Stomach (tissue), 9 donors: ENCODE data around the gene SELENOM. TPM values are rescaled to one million over a fixed set of nuclear protein-coding genes. Genes with fewer than 3 reads are reported as not detected.
A peak's percentile ranks its signal among the peaks of the same experiment; 100 is the strongest.

Source experiments
- DNase-seq, 2 donors: peaks; one replicate each; pipeline versions ENCODE4 v3.0.0 to v3.0.0-alpha.2; 2013 to 2019
- H3K27ac ChIP-seq, 5 donors: fragments of 200-600 bp in 4 of 5; sonication (generic) in 4 of 5; one replicate each; pipeline ENCODE4 v1.5.1; 2013 to 2019; ENCODE audit warnings: mild to moderate bottlenecking in 1 of 5, moderate library complexity in 1 of 5
- H3K27me3 ChIP-seq, 3 donors: fragments of 200-600 bp; sonication (generic); one replicate each; pipeline ENCODE4 v1.5.1; 2017 to 2019; ENCODE audit warnings: mixed run types in 1 of 3
- H3K36me3 ChIP-seq, 4 donors: fragments of 200-600 bp; sonication (generic); 1 replicate in 3 of 4; 2 replicates in 1 of 4; pipeline ENCODE4 v1.5.1; 2016 to 2019
- H3K4me1 ChIP-seq, 4 donors: fragments of 200-600 bp; sonication (generic); one replicate each; pipeline ENCODE4 v1.5.1; 2016 to 2019
- H3K4me3 ChIP-seq, 4 donors: fragments of 200-600 bp; sonication (generic) in 3 of 4; one replicate each; pipeline ENCODE4 v1.5.1; 2016 to 2019; ENCODE audit warnings: mild to moderate bottlenecking in 1 of 4
- H3K9me3 ChIP-seq, 4 donors: fragments of 200-600 bp; sonication (generic); one replicate each; pipeline ENCODE4 v1.5.1; 2016 to 2019
- EP300 ChIP-seq: sonication (generic); formaldehyde crosslinking; IDR thresholded peaks from one replicate; pipeline ENCODE4 v1.6.1; 2017; ENCODE audit warnings: antibody characterized with exemption
- POLR2A ChIP-seq, 4 donors: fragments of 450-650 bp; IDR thresholded peaks; one replicate each; pipeline ENCODE4 v1.6.1; 2016; ENCODE audit warnings: antibody characterized with exemption in 4 of 4, control low read depth in 2 of 4, mild to moderate bottlenecking in 1 of 4, moderate library complexity in 1 of 4
- POLR2AphosphoS5 ChIP-seq, 3 donors: sonication (generic); formaldehyde crosslinking; IDR thresholded peaks; one replicate each; pipeline ENCODE4 v1.6.1; 2016; ENCODE audit warnings: antibody characterized with exemption in 3 of 3
- WGBS, 5 donors: extraction: QIAGEN DNeasy Blood & Tissue Kit in 3 of 5; methylation state at CpG; one replicate each; pipeline versions ENCODE4 v1.1.5 to v1.1.7; 2013 to 2018; 5-methylcytosine and 5-hydroxymethylcytosine counted together
- intact Hi-C: fragments of 100-400 bp; cut with DNase I; formaldehyde crosslinking; loops from one replicate; pipeline ENCODE4 v1.15.1; 2023; ENCODE audit warnings: low total_unique reads
- polyA plus RNA-seq, 3 donors: library from polyadenylated mRNA; stranded (reverse); fragments of 200-250 nt; gene quantifications; one replicate each; pipeline ENCODE4 v1.2.3, GENCODE V29; 2013
- total RNA-seq, 5 donors: library from RNA; depleted of rRNA; stranded (reverse); fragments of >200 nt; gene quantifications; one replicate each; pipeline versions ENCODE4 v1.1.0 to v1.2.3, GENCODE V29; 2014 to 2016
- TF ChIP-seq, protein P1 (sequence below), 7 experiments: fragments of 450-650 bp in 4 of 7; fragments of 200-600 bp in 3 of 7; sonication (generic) in 3 of 7; IDR thresholded peaks; one replicate each; pipeline ENCODE4 v1.5.1; 2016 to 2019; ENCODE audit warnings: antibody characterized with exemption in 7 of 7, control low read depth in 2 of 7, mild to moderate bottlenecking in 1 of 7
- donor health status: healthy with polysubstance abuse.
- donor health status: Bipolar disorder and iron deficiency.
- donor health status: healthy.

SELENOM gene
- total and polyA plus RNA-seq, 8 donors: 59.8 to 1,443 (median 377) TPM

DNA sequence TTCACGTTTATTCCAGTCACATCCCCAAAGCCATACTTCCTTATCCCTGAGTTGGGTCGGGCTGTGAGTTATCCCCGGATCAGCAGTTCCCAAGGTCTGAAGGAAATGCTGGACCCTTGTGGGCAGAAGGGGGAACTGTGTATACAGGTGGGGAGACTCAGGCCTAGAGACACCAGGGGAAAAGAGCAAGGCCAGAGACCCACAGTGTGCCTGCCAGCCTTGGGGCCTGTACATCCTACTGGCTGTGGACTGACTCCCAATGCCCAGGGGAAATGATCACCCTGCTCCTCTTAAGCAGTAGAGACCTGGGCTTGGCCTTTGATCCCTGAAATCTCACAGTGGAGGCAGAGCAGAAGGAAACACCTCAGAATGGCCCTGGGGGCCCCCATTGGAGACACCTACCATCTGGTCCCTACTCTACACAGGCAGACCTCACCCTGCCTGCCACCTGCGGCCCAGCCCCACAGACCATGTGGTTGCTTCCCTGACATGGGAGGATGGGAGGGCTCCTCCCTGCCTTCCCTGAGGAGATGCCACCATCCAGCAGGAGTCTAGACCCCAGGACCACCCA, 1.3 kb downstream of the SELENOM start:
- H3K4me1 ChIP-seq: peaks cover 13 to 68% (median 55%) of the 10 kb centered on the region in 4 donors
- peak overlapping the region; percentile 58 to 87 (median 68) for H3K4me3 ChIP-seq
- H3K9me3 ChIP-seq: no peaks in the 10 kb centered on the region
- DNase-seq: no peak
- H3K27me3 ChIP-seq: no peaks in the 10 kb centered on the region
- WGBS, 5 donors: 30 to 52% (median 43%) methylated on average over 4 of the region's 4 CpGs
- TF ChIP-seq POLR2AphosphoS5 (IDR thresholded peaks at IDR 0.05) (no peak), EP300 (no peak), POLR2A (IDR thresholded peaks at IDR 0.05) (no peak)
- TF ChIP-seq, protein P1, sequence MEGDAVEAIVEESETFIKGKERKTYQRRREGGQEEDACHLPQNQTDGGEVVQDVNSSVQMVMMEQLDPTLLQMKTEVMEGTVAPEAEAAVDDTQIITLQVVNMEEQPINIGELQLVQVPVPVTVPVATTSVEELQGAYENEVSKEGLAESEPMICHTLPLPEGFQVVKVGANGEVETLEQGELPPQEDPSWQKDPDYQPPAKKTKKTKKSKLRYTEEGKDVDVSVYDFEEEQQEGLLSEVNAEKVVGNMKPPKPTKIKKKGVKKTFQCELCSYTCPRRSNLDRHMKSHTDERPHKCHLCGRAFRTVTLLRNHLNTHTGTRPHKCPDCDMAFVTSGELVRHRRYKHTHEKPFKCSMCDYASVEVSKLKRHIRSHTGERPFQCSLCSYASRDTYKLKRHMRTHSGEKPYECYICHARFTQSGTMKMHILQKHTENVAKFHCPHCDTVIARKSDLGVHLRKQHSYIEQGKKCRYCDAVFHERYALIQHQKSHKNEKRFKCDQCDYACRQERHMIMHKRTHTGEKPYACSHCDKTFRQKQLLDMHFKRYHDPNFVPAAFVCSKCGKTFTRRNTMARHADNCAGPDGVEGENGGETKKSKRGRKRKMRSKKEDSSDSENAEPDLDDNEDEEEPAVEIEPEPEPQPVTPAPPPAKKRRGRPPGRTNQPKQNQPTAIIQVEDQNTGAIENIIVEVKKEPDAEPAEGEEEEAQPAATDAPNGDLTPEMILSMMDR (IDR thresholded peaks at IDR 0.05): no peak
- intact Hi-C loops: no loop called here
- H3K27ac ChIP-seq: peak overlapping the region; percentile 92 to 98 (median 96)
- H3K36me3 ChIP-seq: peaks cover 14 to 38% (median 29%) of the 10 kb centered on the region in 4 donors

DNA sequence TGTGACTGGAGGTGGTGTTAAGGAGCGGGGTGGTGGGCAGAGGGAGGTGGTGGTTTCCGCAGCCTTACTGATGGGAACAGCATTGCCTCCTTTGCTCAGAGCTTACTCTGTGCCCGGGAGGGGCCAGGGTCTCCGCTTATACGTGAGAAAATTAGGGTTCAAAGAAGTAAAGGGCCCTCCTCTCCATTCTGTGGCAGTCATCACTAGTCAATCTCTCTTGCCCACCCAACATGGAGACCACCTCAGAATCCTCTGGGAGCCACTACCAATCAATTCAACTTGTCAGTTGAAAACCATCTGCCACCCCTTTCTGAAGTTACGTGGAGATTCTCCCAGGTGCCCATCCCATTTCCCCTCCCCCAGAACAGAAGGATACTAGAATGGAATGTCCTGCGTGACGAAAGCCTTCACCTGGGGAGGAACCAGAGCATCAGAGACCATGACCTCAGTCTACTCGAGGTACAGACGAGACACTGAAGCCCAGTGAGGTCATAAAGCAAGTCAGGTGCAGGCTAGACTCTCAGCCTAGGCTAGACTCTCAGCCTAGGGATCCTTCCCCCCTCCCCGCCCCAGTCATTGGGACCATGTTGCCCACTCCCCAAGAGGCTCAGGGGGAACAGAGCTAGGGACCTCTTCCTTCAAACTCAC, 2.0 kb downstream of the SELENOM start:
- peaks cover 16 to 75% (median 59%) of the 10 kb centered on the region in 4 donors for H3K4me1 ChIP-seq
- no peaks in the 10 kb centered on the region for H3K9me3 ChIP-seq
- 65 to 75% (median 73%) methylated on average over 10 to 11 of the region's 11 CpGs for WGBS, 5 donors
- intact Hi-C loops: no loop called here
- H3K36me3 ChIP-seq: peaks cover 20 to 45% (median 36%) of the 10 kb centered on the region in 4 donors
- TF ChIP-seq POLR2AphosphoS5 (IDR thresholded peaks at IDR 0.05): peak in 2 of 3 donors; percentile 9 to 54
- TF ChIP-seq, protein P1 (IDR thresholded peaks at IDR 0.05): no peak
- peak overlapping the region; percentile 29 to 98 (median 96) for H3K27ac ChIP-seq
- H3K27me3 ChIP-seq: no peaks in the 10 kb centered on the region
- H3K4me3 ChIP-seq: peak overlapping the region; percentile 58 to 87 (median 68)
- no peak for DNase-seq

DNA sequence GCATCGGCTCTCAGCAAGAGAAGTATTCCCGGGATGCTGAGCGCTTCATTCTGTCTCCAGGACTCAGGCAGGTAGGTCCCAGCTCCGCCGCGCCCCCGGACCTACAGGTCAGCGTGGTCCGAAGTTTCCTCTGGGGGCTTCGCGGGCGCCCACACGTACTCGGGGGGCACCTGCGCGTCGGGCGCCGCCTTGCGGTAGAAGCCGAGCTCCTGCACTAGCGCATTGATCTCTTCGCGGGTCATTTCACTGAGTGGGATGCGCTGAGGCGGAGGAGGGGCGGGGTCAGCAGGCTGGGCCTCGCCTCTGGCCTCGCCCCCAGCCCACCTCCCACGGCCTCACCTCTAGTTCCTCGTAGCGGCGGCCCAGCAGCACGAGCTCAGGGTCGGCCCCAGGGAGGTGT, 2.5 kb downstream of the SELENOM start:
- no peaks in the 10 kb centered on the region for H3K9me3 ChIP-seq
- H3K27ac ChIP-seq: peak overlapping the region in 4 of 5 donors; percentile 92 to 98 (median 96)
- intact Hi-C loops: no loop called here
- peak in 1 of 3 donors; percentile 64 for TF ChIP-seq POLR2AphosphoS5 (IDR thresholded peaks at IDR 0.05)
- TF ChIP-seq, protein P1 (IDR thresholded peaks at IDR 0.05): peak in 3 of 7 experiments; percentile 12 to 16 (median 15)
- no peak for TF ChIP-seq EP300
- TF ChIP-seq POLR2A (IDR thresholded peaks at IDR 0.05): no peak
- WGBS, 5 donors: 36 to 59% (median 42%) methylated on average over 27 to 35 of the region's 35 CpGs
- DNase-seq: peak in 1 of 2 donors; percentile 75
- H3K4me1 ChIP-seq: peaks cover 19 to 80% (median 61%) of the 10 kb centered on the region in 4 donors
- peaks cover 26 to 51% (median 41%) of the 10 kb centered on the region in 4 donors for H3K36me3 ChIP-seq
- peak overlapping the region; percentile 58 to 87 (median 68) for H3K4me3 ChIP-seq
- H3K27me3 ChIP-seq: no peaks in the 10 kb centered on the region

DNA sequence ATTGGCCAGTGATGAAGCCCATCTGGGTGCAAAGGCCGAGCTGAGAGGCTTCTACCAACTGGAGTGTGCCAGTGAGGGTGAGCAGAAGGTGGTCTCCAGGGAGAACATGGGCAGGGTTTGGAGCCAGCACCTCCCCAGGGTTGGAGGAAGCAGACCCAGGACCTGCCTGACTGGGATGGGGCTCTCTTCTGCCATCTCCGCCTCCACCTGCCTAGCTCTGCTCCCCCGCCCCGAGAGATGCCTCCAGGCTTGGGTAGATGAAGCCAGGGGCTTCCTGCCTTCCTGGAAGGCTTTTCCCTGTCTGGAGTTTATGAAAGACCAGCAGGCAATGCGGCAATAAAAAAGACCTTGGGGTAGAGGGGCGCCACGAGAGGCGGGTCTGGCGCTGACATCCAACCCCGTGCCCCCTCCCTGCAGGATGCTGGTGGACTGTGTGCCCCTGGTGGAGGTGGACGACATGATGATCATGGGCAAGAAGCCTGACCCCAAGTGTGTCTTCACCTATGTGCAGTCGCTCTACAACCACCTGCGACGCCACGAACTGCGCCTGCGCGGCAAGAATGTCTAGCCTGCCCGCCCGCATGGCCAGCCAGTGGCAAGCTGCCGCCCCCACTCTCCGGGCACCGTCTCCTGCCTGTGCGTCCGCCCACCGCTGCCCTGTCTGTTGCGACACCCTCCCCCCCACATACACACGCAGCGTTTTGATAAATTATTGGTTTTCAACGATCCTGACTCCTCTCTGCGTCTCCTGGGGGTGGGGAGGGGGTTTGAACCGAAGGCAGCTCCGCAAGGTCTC, 3.3 kb downstream of the SELENOM start:
- Histone ChIP-seq H3K27ac (peak overlapping the region; percentile 8 to 98 (median 96)), H3K27me3 (no peaks in the 10 kb centered on the region), H3K36me3 (peaks cover 33 to 58% (median 49%) of the 10 kb centered on the region in 4 donors), H3K4me1 (peaks cover 25 to 88% (median 66%) of the 10 kb centered on the region in 4 donors), H3K9me3 (no peaks in the 10 kb centered on the region), H3K4me3 (peak overlapping the region; percentile 58 to 87 (median 68))
- no peak for TF ChIP-seq EP300
- TF ChIP-seq, protein P1 (IDR thresholded peaks at IDR 0.05): no peak
- TF ChIP-seq POLR2AphosphoS5 (IDR thresholded peaks at IDR 0.05): peak; percentile 48 to 70 (median 70)
- WGBS, 5 donors: 74 to 84% (median 75%) methylated on average over 32 to 33 of the region's 33 CpGs
- intact Hi-C loops: no loop called here
- DNase-seq: peak in 1 of 2 donors; percentile 63
